ENCODE results near the gene VAV1.

DNA sequence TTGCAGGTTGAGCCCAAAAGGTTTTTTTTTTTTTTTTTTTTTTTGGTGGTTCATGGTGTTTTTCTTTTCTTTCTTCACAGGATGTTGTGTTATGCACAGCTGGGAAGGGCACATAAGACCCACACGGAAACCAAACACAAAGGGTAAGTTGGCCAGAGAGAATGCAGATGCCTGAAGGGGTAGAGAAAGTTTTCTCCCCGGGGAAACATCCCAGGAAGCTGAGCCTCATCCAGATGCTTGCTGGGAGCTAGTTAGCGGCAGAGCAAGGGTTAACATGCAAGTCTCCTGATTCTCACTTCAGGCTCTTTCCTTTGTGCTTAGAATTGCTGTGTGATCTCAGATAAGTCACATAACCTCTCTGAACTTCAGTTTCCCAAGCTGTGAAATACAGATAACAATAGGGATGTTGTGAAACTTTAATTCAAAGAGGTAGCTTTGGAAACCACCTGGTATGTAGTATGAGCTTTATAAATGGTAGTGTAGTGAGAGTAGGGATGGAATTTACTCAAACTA, 117.9 kb downstream of the VAV1 start:
- TF ChIP-seq POLR2AphosphoS5 (IDR thresholded peaks at IDR 0.05; ENCODE audit: low read depth, low read length) = no peak
- no peak for TF ChIP-seq FOXP2 (optimal IDR thresholded peaks at IDR 0.05; ENCODE audit: borderline replicate concordance, extremely low read depth, extremely low read length, insufficient read depth)
- TF ChIP-seq, protein P1, sequence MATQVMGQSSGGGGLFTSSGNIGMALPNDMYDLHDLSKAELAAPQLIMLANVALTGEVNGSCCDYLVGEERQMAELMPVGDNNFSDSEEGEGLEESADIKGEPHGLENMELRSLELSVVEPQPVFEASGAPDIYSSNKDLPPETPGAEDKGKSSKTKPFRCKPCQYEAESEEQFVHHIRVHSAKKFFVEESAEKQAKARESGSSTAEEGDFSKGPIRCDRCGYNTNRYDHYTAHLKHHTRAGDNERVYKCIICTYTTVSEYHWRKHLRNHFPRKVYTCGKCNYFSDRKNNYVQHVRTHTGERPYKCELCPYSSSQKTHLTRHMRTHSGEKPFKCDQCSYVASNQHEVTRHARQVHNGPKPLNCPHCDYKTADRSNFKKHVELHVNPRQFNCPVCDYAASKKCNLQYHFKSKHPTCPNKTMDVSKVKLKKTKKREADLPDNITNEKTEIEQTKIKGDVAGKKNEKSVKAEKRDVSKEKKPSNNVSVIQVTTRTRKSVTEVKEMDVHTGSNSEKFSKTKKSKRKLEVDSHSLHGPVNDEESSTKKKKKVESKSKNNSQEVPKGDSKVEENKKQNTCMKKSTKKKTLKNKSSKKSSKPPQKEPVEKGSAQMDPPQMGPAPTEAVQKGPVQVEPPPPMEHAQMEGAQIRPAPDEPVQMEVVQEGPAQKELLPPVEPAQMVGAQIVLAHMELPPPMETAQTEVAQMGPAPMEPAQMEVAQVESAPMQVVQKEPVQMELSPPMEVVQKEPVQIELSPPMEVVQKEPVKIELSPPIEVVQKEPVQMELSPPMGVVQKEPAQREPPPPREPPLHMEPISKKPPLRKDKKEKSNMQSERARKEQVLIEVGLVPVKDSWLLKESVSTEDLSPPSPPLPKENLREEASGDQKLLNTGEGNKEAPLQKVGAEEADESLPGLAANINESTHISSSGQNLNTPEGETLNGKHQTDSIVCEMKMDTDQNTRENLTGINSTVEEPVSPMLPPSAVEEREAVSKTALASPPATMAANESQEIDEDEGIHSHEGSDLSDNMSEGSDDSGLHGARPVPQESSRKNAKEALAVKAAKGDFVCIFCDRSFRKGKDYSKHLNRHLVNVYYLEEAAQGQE (IDR thresholded peaks at IDR 0.05; ENCODE audit: insufficient read depth in 1 of 2, low read depth in 2 of 2, low read length in 2 of 2) = no peak
